MM.1S (cell line): ENCODE data around the gene OR2V2.

ENCODE experiments used
- DNase-seq: peaks from one replicate; pipeline ENCODE4 v3.0.0-alpha.2; 2015
- H2AFZ ChIP-seq: fragments of 300-600 bp; sonication (generic); 2 replicates; pipeline ENCODE4 v1.6.0; 2016; ENCODE audit warnings: antibody characterized with exemption, low read length
- H3F3A ChIP-seq: fragments of 300-600 bp; sonication (generic); 2 replicates; pipeline ENCODE4 v1.6.1; 2016; ENCODE audit warnings: mild to moderate bottlenecking, antibody characterized with exemption, low read length, moderate library complexity, mixed read lengths; ENCODE audit not compliant: insufficient read depth
- H3K27ac ChIP-seq: fragments of 300-600 bp; sonication (generic); 2 replicates; pipeline ENCODE4 v1.5.1; 2016; ENCODE audit warnings: mild to moderate bottlenecking, low read length
- H3K27me3 ChIP-seq: fragments of 300-600 bp; sonication (generic); replicated peaks from 2 replicates; pipeline ENCODE4 v1.6.0; 2016; ENCODE audit warnings: low read length; ENCODE audit not compliant: insufficient read depth
- H3K36me3 ChIP-seq: fragments of 300-600 bp; sonication (generic); replicated peaks from 2 replicates; pipeline ENCODE4 v1.6.1; 2016; ENCODE audit warnings: mild to moderate bottlenecking, low read length, mixed read lengths; ENCODE audit not compliant: insufficient read depth
- H3K4me1 ChIP-seq: fragments of 300-600 bp; sonication (generic); 2 replicates; pipeline ENCODE4 v1.6.1; 2016; ENCODE audit warnings: low read length, mixed read lengths
- H3K4me2 ChIP-seq: fragments of 300-600 bp; sonication (generic); 2 replicates; pipeline ENCODE4 v1.6.0; 2016; ENCODE audit warnings: low read depth, low read length
- H3K4me3 ChIP-seq: fragments of 300-600 bp; sonication (generic); 2 replicates; pipeline ENCODE4 v1.5.1; 2016; ENCODE audit warnings: low read length, mixed read lengths
- H3K79me2 ChIP-seq: fragments of 300-600 bp; sonication (generic); 2 replicates; pipeline ENCODE4 v1.6.1; 2016; ENCODE audit warnings: mixed run types, low read length, mixed read lengths
- H3K9ac ChIP-seq: fragments of 300-600 bp; sonication (generic); 2 replicates; pipeline ENCODE4 v1.6.1; 2016; ENCODE audit warnings: low read length, mixed read lengths
- H3K9me2 ChIP-seq: fragments of 300-600 bp; sonication (generic); replicated peaks from 2 replicates; pipeline ENCODE4 v1.6.1; 2016; ENCODE audit warnings: mild to moderate bottlenecking, low read length, mixed read lengths; ENCODE audit not compliant: insufficient read depth
- H3K9me3 ChIP-seq: fragments of 300-600 bp; sonication (generic); replicated peaks from 2 replicates; pipeline ENCODE4 v1.6.1; 2016; ENCODE audit warnings: mild to moderate bottlenecking, low read length, mixed read lengths; ENCODE audit not compliant: insufficient read depth
- H4K20me1 ChIP-seq: fragments of 300-600 bp; sonication (generic); 2 replicates; pipeline ENCODE4 v1.6.1; 2016; ENCODE audit warnings: mild to moderate bottlenecking, low read length, moderate library complexity, mixed read lengths; ENCODE audit not compliant: insufficient read depth
- EZH2 ChIP-seq: fragments of 300-600 bp; sonication (generic); optimal IDR thresholded peaks from 2 replicates; pipeline ENCODE3; 2017; ENCODE audit warnings: low read depth, mild to moderate bottlenecking, antibody characterized with exemption, low read length, mixed read lengths
- EZH2phosphoT487 ChIP-seq: fragments of 300-600 bp; sonication (generic); IDR thresholded peaks from 2 replicates; pipeline ENCODE4 v1.6.1; 2018; ENCODE audit warnings: antibody characterized with exemption, low read length
- TF ChIP-seq, protein P1 (sequence below): fragments of 300-600 bp; sonication (generic); IDR thresholded peaks from 2 replicates; pipeline ENCODE4 v1.5.1; 2016; ENCODE audit warnings: antibody characterized with exemption, low read length, mixed read lengths

Gene OR2V2

GRCh38 chr5:181181650-181182565, 34.5 kb downstream of the OR2V2 start:
- peak overlapping the region; percentile 6; the same call in 1 of the 2 replicates for H3K4me2 ChIP-seq
- H2AFZ ChIP-seq: no peak overlapping the region
- DNase-seq: peak; percentile 82

DNA sequence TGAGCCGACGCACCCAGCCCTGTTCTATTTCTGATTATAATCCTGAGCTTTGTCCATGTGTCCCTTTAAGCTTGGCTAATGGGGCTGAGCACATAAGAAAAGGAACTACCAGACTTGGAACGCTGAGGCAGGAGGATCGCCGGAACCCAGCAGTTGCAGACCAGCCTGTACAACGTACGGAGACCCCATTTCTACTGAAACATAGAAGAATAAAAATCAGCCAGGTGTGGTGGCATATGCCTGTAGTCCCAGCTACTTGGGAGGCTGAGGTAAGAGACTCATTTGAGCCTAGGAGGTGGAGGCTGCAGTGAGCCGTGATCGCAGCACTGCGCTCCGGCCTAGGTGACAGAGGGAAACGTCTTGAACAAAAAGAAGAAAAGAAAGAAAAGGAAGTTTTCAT, 35.3 kb downstream of the OR2V2 start:
- TF ChIP-seq, protein P1, sequence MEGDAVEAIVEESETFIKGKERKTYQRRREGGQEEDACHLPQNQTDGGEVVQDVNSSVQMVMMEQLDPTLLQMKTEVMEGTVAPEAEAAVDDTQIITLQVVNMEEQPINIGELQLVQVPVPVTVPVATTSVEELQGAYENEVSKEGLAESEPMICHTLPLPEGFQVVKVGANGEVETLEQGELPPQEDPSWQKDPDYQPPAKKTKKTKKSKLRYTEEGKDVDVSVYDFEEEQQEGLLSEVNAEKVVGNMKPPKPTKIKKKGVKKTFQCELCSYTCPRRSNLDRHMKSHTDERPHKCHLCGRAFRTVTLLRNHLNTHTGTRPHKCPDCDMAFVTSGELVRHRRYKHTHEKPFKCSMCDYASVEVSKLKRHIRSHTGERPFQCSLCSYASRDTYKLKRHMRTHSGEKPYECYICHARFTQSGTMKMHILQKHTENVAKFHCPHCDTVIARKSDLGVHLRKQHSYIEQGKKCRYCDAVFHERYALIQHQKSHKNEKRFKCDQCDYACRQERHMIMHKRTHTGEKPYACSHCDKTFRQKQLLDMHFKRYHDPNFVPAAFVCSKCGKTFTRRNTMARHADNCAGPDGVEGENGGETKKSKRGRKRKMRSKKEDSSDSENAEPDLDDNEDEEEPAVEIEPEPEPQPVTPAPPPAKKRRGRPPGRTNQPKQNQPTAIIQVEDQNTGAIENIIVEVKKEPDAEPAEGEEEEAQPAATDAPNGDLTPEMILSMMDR: no peak
- TF ChIP-seq EZH2 (no peak), EZH2phosphoT487 (no peak)
- H3K27me3 ChIP-seq: peaks cover 8% of the 10 kb centered on the region
- 0 out of 2 replicates have a peak, but pooled peaks cover 4% of the 10 kb centered on the region for H3K4me1 ChIP-seq
- no peak overlapping the region for H3K27ac ChIP-seq
- no peak overlapping the region; the same call in 1 of the 2 replicates for H3K4me2 ChIP-seq
- no peaks in the 10 kb centered on the region for H3K36me3 ChIP-seq
- no peaks in the 10 kb centered on the region for H3K9me3 ChIP-seq
- H3K9ac ChIP-seq: no peak overlapping the region
- no peak for DNase-seq
- no peaks in the 10 kb centered on the region for H4K20me1 ChIP-seq
- no peak overlapping the region for H2AFZ ChIP-seq
- H3F3A ChIP-seq: peaks cover 30% of the 10 kb centered on the region
- no peak overlapping the region for H3K4me3 ChIP-seq
- no peaks in the 10 kb centered on the region for H3K9me2 ChIP-seq
- no peaks in the 10 kb centered on the region for H3K79me2 ChIP-seq

More at GRCh38 chr5:181181650-181182565, 34.5 kb downstream of the OR2V2 start:
- Histone ChIP-seq H3K27ac (no peak overlapping the region), H3K4me1 (0 out of 2 replicates have a peak, but pooled peaks cover 4% of the 10 kb centered on the region), H3F3A (peaks cover 24% of the 10 kb centered on the region), H3K79me2 (no peaks in the 10 kb centered on the region), H3K27me3 (peaks cover 8% of the 10 kb centered on the region), H3K9me3 (no peaks in the 10 kb centered on the region), H3K9me2 (no peaks in the 10 kb centered on the region), H3K9ac (no peak overlapping the region), H3K36me3 (no peaks in the 10 kb centered on the region), H4K20me1 (no peaks in the 10 kb centered on the region), H3K4me3 (no peak overlapping the region)
- no peak for TF ChIP-seq EZH2phosphoT487
- TF ChIP-seq, protein P1: peak; percentile 92
- no peak for TF ChIP-seq EZH2

DNA sequence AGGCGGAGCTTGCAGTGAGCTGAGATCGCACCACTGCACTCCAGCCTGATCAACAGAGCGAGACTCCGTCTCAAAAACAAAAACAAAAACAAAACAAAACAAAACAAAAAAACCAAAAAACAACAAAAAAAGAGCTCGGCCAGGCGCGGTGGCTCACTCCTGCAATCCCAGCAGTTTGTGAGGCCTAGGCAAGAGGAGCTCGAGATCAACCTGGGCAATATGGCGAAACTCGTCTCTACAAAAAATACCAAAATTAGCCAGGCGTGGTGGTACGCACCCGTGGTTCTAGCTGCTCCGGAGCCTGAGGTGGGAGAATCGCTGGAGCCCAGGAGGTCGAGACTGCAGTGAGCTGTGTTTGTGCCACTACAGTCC, 37.4 kb downstream of the OR2V2 start:
- Histone ChIP-seq H3K9me3 (no peaks in the 10 kb centered on the region), H3K4me3 (peak overlapping the region; percentile 1), H3K9me2 (no peaks in the 10 kb centered on the region), H3K27ac (peak overlapping the region; percentile 49; the same call in 1 of the 2 replicates), H3K9ac (peak overlapping the region; percentile 19; the same call in 1 of the 2 replicates), H4K20me1 (no peaks in the 10 kb centered on the region), H3K79me2 (no peaks in the 10 kb centered on the region), H3F3A (peaks cover 43% of the 10 kb centered on the region), H3K4me2 (peak overlapping the region; percentile 84; the same call in 1 of the 2 replicates), H3K4me1 (0 out of 2 replicates have a peak, but pooled peaks cover 4% of the 10 kb centered on the region), H3K27me3 (peaks cover 4% of the 10 kb centered on the region; the same call in 1 of the 2 replicates), H3K36me3 (no peaks in the 10 kb centered on the region), H2AFZ (peak overlapping the region; percentile 52)
- no peak for DNase-seq
- TF ChIP-seq, protein P1: no peak
- no peak for TF ChIP-seq EZH2phosphoT487
- TF ChIP-seq EZH2: no peak
